Muscle of leg (tissue), 11 donors: ENCODE data around the gene ASAP3. TPM values are rescaled to one million over a fixed set of nuclear protein-coding genes. Genes with fewer than 3 reads are reported as not detected.

Source experiments
- DNase-seq: peaks from one replicate; pipeline ENCODE4 v3.0.0; 2013
- H3K27ac ChIP-seq: one replicate; pipeline ENCODE4 v1.5.1; 2013; ENCODE audit warnings: mild to moderate bottlenecking, low read length, control low read depth
- H3K27me3 ChIP-seq: one replicate; pipeline ENCODE4 v1.6.1; 2013; ENCODE audit warnings: low read length; ENCODE audit not compliant: control insufficient read depth, insufficient read depth
- H3K36me3 ChIP-seq: one replicate; pipeline ENCODE4 v1.6.1; 2013; ENCODE audit warnings: low read length; ENCODE audit not compliant: control insufficient read depth, insufficient read depth
- H3K4me1 ChIP-seq: one replicate; pipeline ENCODE4 v1.6.1; 2013; ENCODE audit warnings: low read length; ENCODE audit not compliant: control insufficient read depth, insufficient read depth
- H3K4me3 ChIP-seq: one replicate; pipeline ENCODE4 v1.5.1; 2013; ENCODE audit warnings: low read length, control low read depth
- H3K9me3 ChIP-seq: replicated peaks from 2 replicates; pipeline ENCODE4 v1.6.1; 2013; ENCODE audit warnings: low read depth, low read length; ENCODE audit not compliant: control insufficient read depth
- WGBS: methylation state at CpG from one replicate; pipeline ENCODE4 v1.1.5; 2013; ENCODE audit warnings: missing lambda C conversion rate; ENCODE audit not compliant: insufficient coverage; 5-methylcytosine and 5-hydroxymethylcytosine counted together
- polyA plus RNA-seq, 8 donors: library from polyadenylated mRNA; unstranded; fragments of 120-200 nt; gene quantifications; one replicate each; pipeline versions ENCODE4 v1.2.1 to v1.2.3, GENCODE V29; 2013; ENCODE audit warnings: inconsistent platforms in 1 of 8, low replicate concordance in 1 of 8; ENCODE audit not compliant: insufficient read length in 8 of 8, insufficient read depth in 1 of 8
- total RNA-seq: library from RNA; stranded (reverse); fragments of 120-200 nt; gene quantifications from one replicate; pipeline ENCODE4 v1.2.4, GENCODE V29; 2013

The ASAP3 gene
- total and polyA plus RNA-seq, 9 donors, result 47.6 to 66.3 (median 54.1) TPM

DNA sequence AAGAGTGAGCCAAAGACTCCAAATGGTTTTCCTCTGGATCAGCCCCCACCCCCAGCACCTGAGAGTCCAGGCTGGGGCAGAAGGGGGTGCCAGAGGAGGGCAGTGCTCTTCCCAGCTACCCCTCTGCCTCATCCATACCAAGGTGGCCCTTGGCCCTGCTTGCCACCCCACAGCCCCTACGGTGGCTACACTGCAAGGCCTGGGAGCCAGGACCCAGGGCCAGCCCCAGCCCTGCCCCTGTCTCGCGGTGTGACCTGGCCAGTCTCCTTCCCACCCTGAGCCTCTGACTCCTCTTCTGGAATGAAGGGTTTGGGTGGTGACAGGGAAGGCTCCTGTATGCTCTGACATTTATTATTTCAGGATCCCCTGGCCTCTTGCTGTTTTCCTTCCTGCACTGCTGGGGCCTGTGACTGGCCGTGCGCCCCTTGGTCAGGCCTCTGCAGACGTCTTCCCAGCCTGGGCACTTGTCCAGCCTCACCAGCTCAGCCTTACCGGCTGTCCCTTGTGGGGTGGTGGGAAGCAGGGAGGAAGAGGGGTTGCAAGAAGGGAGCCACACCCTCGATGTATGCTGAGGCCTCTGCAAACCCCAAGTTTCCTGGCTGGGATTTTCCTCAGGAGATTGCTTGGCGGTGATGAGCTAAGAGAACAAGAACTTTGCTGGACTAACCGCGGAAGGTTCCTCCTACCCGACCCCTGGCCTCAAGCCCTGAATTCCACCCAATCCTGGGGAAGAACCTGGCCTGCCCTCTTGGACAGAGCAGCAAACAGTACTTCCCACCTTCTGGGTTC, 13.5 kb downstream of the ASAP3 start:
- DNase-seq, result peak; percentile 92
- Histone ChIP-seq H3K9me3 (no peaks in the 10 kb centered on the region), H3K4me1 (peaks cover 42% of the 10 kb centered on the region), H3K36me3 (no peaks in the 10 kb centered on the region), H3K27me3 (no peaks in the 10 kb centered on the region), H3K4me3 (no peak overlapping the region), H3K27ac (peak overlapping the region; percentile 43)
- 23% methylated on average over 11 of the region's 12 CpGs for WGBS

GRCh38 chr1:23469372-23469982, 14.5 kb downstream of the ASAP3 start:
- no peak for DNase-seq
- Histone ChIP-seq H3K27ac (peak overlapping the region; percentile 49), H3K27me3 (no peaks in the 10 kb centered on the region), H3K4me3 (no peak overlapping the region), H3K36me3 (no peaks in the 10 kb centered on the region), H3K4me1 (peaks cover 37% of the 10 kb centered on the region), H3K9me3 (no peaks in the 10 kb centered on the region)
- WGBS, result 0% methylated on average over 1 of the region's 5 CpGs

DNA sequence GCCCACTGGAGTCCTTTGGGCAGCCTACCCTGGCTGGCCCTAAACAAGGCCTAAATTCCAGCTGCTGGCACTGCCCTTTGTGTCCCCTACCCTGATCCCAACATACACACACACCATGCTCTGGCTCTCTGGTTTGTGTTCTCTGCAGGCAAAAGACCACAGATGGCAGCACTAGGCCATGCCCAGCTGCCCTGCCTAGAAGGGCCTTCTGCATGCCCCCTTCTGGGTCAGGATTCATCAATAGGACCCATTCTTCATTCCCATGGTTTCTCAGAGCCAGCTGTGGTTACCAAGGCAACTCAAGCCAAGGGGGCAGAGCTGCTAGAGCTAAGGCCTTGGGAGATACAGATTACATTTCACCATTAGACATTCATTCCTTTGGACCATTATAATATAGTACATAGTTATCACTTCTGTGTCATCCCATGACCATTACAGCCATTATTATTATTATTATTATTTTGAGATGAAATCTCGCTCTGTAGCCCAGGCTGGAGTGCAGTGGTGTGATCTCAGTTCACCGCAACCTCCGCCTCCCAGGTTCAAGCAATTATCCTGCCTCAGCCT, 17.5 kb downstream of the ASAP3 start:
- Histone ChIP-seq H3K27ac (no peak overlapping the region), H3K9me3 (no peaks in the 10 kb centered on the region), H3K27me3 (no peaks in the 10 kb centered on the region), H3K4me1 (peaks cover 20% of the 10 kb centered on the region), H3K4me3 (no peak overlapping the region), H3K36me3 (peaks cover 4% of the 10 kb centered on the region)
- DNase-seq, result no peak
- WGBS, result no CpG with 5 or more reads among the region's 3 CpGs

DNA sequence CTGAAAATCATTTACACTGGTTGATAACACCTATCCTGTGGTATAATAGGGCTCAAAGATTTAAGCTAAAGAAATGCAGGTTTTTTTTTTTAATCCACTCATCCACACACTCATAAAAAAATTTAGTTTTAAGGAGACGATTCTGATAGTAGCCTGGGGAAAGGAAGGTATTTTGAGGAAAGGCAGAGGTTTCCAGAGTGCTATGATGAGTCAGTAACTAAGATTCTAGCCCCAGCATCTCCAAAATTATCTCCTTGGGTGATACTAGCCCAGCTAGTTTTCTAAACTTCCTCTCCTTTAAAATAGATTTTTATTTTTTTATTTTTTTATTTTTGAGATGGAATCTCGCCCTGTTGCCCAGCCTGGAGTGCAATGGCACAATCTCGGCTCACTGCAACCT, 20.7 kb downstream of the ASAP3 start:
- no peak for DNase-seq
- Histone ChIP-seq H3K27ac (no peak overlapping the region), H3K9me3 (no peaks in the 10 kb centered on the region), H3K4me1 (no peaks in the 10 kb centered on the region), H3K36me3 (peaks cover 9% of the 10 kb centered on the region), H3K4me3 (no peak overlapping the region), H3K27me3 (no peaks in the 10 kb centered on the region)
- WGBS, result 88% methylated on average over 1 of the region's 3 CpGs

GRCh38 chr1:23462766-23463165, 21.2 kb downstream of the ASAP3 start:
- WGBS, result 100% methylated on average over 1 of the region's 2 CpGs
- peaks cover 9% of the 10 kb centered on the region for H3K36me3 ChIP-seq
- peaks cover 2% of the 10 kb centered on the region for H3K4me1 ChIP-seq
- H3K27me3 ChIP-seq, result no peaks in the 10 kb centered on the region
- no peak overlapping the region for H3K27ac ChIP-seq
- no peaks in the 10 kb centered on the region for H3K9me3 ChIP-seq
- no peak overlapping the region for H3K4me3 ChIP-seq
- DNase-seq, result no peak

- peaks cover 18% of the 10 kb centered on the region for H3K4me1 ChIP-seq
- no peak for DNase-seq
- H3K27ac ChIP-seq, result no peak overlapping the region
- H3K27me3 ChIP-seq, result no peaks in the 10 kb centered on the region
- H3K4me3 ChIP-seq, result no peak overlapping the region
- no peaks in the 10 kb centered on the region for H3K9me3 ChIP-seq
- no CpG with 5 or more reads among the region's 3 CpGs for WGBS
- H3K36me3 ChIP-seq, result peaks cover 15% of the 10 kb centered on the region
Measured at GRCh38 chr1:23461050-23461449, 22.9 kb downstream of the ASAP3 start.

DNA sequence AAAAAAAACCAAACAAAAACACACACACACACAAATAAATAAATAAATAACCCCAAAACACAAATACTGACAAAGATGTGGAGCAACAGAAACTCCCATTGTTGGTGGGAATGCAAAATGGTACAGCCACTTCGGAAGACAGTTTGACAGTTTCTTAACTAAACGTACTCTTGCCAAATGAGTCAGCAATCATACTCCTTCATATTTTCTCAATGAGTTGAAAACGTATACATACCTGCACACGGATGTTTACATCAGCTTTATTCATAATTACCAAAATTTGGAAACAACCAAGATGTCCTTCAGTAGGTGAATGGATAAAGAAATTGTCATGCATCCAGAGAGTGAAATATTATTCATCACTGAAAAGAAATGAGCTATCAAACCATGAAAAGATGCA, 23.5 kb downstream of the ASAP3 start:
- peaks cover 20% of the 10 kb centered on the region for H3K36me3 ChIP-seq
- 80% methylated on average over 2 of the region's 4 CpGs for WGBS
- no peak overlapping the region for H3K4me3 ChIP-seq
- peaks cover 23% of the 10 kb centered on the region for H3K4me1 ChIP-seq
- H3K27me3 ChIP-seq, result no peaks in the 10 kb centered on the region
- H3K9me3 ChIP-seq, result no peaks in the 10 kb centered on the region
- no peak for DNase-seq
- H3K27ac ChIP-seq, result no peak overlapping the region

GRCh38 chr1:23459338-23459757, 24.6 kb downstream of the ASAP3 start:
- Histone ChIP-seq H3K9me3 (no peaks in the 10 kb centered on the region), H3K4me3 (no peak overlapping the region), H3K27me3 (no peaks in the 10 kb centered on the region), H3K27ac (no peak overlapping the region), H3K36me3 (peaks cover 30% of the 10 kb centered on the region), H3K4me1 (peaks cover 23% of the 10 kb centered on the region)
- no peak for DNase-seq
- WGBS, result no CpG with 5 or more reads among the region's 2 CpGs

GRCh38 chr1:23456226-23456625, 27.8 kb downstream of the ASAP3 start:
- Histone ChIP-seq H3K4me1 (peaks cover 23% of the 10 kb centered on the region), H3K4me3 (no peak overlapping the region), H3K27me3 (no peaks in the 10 kb centered on the region), H3K27ac (no peak overlapping the region), H3K9me3 (no peaks in the 10 kb centered on the region), H3K36me3 (peaks cover 52% of the 10 kb centered on the region)
- DNase-seq, result no peak
- WGBS, result 94% methylated on average over 3 of the region's 5 CpGs

DNA sequence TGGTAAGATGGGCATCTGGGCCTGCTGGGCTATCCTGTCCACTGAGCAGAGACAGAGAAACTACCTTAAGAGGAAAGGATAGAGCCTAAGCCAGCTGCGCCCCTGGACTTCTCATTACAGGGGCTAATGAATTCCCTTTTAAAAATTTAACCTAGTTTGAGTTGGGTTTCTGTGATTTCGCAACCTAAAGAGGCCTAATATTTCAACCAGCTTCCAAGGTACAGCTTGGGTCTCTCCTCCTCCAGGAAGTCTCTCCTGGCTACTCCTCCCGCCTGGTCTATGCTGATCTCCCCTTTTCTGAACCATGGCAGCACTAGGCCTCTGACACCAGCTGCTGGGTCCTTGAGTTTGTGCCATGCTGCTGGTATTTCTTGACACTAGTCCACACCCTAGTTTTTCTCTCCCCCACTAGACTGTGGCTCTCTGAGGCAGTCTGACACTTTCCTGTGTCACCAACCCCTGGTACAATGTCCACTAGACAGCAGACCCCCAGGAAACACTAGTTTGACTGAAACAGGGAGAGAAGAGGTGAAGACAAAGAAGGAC, 30.5 kb downstream of the ASAP3 start:
- no peaks in the 10 kb centered on the region for H3K27me3 ChIP-seq
- H3K4me1 ChIP-seq, result peaks cover 33% of the 10 kb centered on the region
- peaks cover 64% of the 10 kb centered on the region for H3K36me3 ChIP-seq
- DNase-seq, result no peak
- H3K9me3 ChIP-seq, result no peaks in the 10 kb centered on the region
- no peak overlapping the region for H3K27ac ChIP-seq
- H3K4me3 ChIP-seq, result no peak overlapping the region
- 78% methylated on average over 2 of the region's 3 CpGs for WGBS
